ENCODE data around the gene GPBP1L1. TPM values are rescaled to one million over a fixed set of nuclear protein-coding genes. Genes with fewer than 3 reads are reported as not detected.
"Not testable (repeated sequence)": the region's sequence is repeated elsewhere in the genome, so short reads cannot be mapped to it uniquely, and the experiment has no call there.

The GPBP1L1 gene
- total and polyA plus RNA-seq, 8 donors = 21.9 to 84.3 (median 53.7) TPM

GRCh38 chr1:45677751-45678245, 8.5 kb downstream of the GPBP1L1 start:
- no peaks in the 10 kb centered on the region for H3K36me3 ChIP-seq
- intact Hi-C loops (cut with DNase I) = no loop called here
- H3K9me3 ChIP-seq = no peaks in the 10 kb centered on the region
- TF ChIP-seq, protein P1, sequence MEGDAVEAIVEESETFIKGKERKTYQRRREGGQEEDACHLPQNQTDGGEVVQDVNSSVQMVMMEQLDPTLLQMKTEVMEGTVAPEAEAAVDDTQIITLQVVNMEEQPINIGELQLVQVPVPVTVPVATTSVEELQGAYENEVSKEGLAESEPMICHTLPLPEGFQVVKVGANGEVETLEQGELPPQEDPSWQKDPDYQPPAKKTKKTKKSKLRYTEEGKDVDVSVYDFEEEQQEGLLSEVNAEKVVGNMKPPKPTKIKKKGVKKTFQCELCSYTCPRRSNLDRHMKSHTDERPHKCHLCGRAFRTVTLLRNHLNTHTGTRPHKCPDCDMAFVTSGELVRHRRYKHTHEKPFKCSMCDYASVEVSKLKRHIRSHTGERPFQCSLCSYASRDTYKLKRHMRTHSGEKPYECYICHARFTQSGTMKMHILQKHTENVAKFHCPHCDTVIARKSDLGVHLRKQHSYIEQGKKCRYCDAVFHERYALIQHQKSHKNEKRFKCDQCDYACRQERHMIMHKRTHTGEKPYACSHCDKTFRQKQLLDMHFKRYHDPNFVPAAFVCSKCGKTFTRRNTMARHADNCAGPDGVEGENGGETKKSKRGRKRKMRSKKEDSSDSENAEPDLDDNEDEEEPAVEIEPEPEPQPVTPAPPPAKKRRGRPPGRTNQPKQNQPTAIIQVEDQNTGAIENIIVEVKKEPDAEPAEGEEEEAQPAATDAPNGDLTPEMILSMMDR (IDR thresholded peaks at IDR 0.05) = no peak
- DNase-seq = no peak
- ATAC-seq = no peak
- no peaks in the 10 kb centered on the region for H3K27me3 ChIP-seq
- FAIRE-seq = no peak
- WGBS, 2 donors = 48 to 63% methylated on average over 3 of the region's 3 CpGs
- peaks cover 33 to 51% (median 48%) of the 10 kb centered on the region in 3 donors for H3K4me1 ChIP-seq
- H3K4me3 ChIP-seq = no peak overlapping the region
- no peak overlapping the region for H3K27ac ChIP-seq

GRCh38 chr1:45676553-45676952, 9.8 kb downstream of the GPBP1L1 start:
- FAIRE-seq = not testable (repeated sequence)
- WGBS, 2 donors = 97% methylated on average over 7 of the region's 7 CpGs
- H3K4me1 ChIP-seq = peaks cover 23 to 47% (median 36%) of the 10 kb centered on the region in 3 donors

DNA sequence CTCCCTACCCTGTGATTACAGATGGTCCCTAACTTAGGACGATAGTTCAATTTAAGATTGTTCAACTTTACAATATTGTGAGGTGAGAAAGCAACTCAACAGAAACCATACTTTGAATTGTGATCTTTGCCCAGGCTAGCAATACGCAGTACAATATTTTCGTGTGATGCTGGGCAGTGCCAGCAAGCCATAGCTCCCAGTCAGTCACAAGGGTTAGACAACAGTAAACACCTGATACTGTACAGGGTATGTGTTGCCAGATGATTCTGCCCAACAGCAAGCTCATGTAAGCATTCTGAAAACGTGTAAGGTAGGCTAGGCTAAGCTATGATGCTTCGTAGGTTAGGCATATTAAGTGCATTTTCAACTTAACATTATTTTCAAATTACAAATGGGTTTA, 11.9 kb downstream of the GPBP1L1 start:
- peaks cover 8 to 36% (median 24%) of the 10 kb centered on the region in 3 donors for H3K4me1 ChIP-seq
- H3K27ac ChIP-seq = no peak overlapping the region
- H3K36me3 ChIP-seq = no peaks in the 10 kb centered on the region
- no peaks in the 10 kb centered on the region for H3K9me3 ChIP-seq
- no peak overlapping the region for H3K4me3 ChIP-seq
- TF ChIP-seq, protein P1 (IDR thresholded peaks at IDR 0.05) = no peak
- FAIRE-seq (no peak), DNase-seq (no peak), ATAC-seq (peak in 2 of 4 donors; percentile 30 to 49)
- no peaks in the 10 kb centered on the region for H3K27me3 ChIP-seq
- WGBS, 2 donors = 55 to 56% methylated on average over 5 of the region's 5 CpGs
- intact Hi-C loops (cut with DNase I) = no loop called here

More at GRCh38 chr1:45676553-45676952, 9.8 kb downstream of the GPBP1L1 start:
- H3K27me3 ChIP-seq; H3K4me3 ChIP-seq; intact Hi-C loops (cut with DNase I); H3K27ac ChIP-seq; H3K36me3 ChIP-seq; DNase-seq; ATAC-seq; H3K9me3 ChIP-seq: not testable (repeated sequence)

- no peak overlapping the region for H3K27ac ChIP-seq
- WGBS, 2 donors = 94% methylated on average over 4 of the region's 4 CpGs
- H3K36me3 ChIP-seq = no peaks in the 10 kb centered on the region
- H3K9me3 ChIP-seq = no peaks in the 10 kb centered on the region
- H3K4me3 ChIP-seq = no peak overlapping the region
- FAIRE-seq (no peak), DNase-seq (no peak), ATAC-seq (no peak)
- TF ChIP-seq, protein P1 (IDR thresholded peaks at IDR 0.05) = no peak
- intact Hi-C loops (cut with DNase I) = no loop called here
- peaks cover 4 to 33% (median 19%) of the 10 kb centered on the region in 3 donors for H3K4me1 ChIP-seq
- no peaks in the 10 kb centered on the region for H3K27me3 ChIP-seq
Observed at GRCh38 chr1:45673956-45674355, 12.4 kb downstream of the GPBP1L1 start.

GRCh38 chr1:45669859-45670655, 16.3 kb downstream of the GPBP1L1 start:
- FAIRE-seq = no peak
- peaks cover 0 to 15% (median 7%) of the 10 kb centered on the region in 3 donors for H3K4me1 ChIP-seq
- no peak overlapping the region for H3K27ac ChIP-seq

More at GRCh38 chr1:45669859-45670655, 16.3 kb downstream of the GPBP1L1 start:
- TF ChIP-seq, protein P1 (IDR thresholded peaks at IDR 0.05) = no peak
- Histone ChIP-seq H3K36me3 (no peaks in the 10 kb centered on the region), H3K9me3 (no peaks in the 10 kb centered on the region), H3K27me3 (no peaks in the 10 kb centered on the region), H3K4me3 (no peak overlapping the region)
- DNase-seq (no peak), ATAC-seq (no peak)
- intact Hi-C loops (cut with DNase I) = no loop called here
- WGBS, 2 donors = 74 to 86% methylated on average over 6 of the region's 6 CpGs

All from pancreas (tissue), 10 donors.